Prostate gland (tissue), 2 donors: ENCODE results near the gene ABHD18.

Source experiments
- CTCF ChIP-seq, 4 experiments: fragments of 200-600 bp in 2 of 4; fragments of 450-650 bp in 2 of 4; sonication (generic) in 2 of 4; IDR thresholded peaks; 1 replicate in 3 of 4; 2 replicates in 1 of 4; pipeline ENCODE4 v1.5.1; 2016 to 2019; ENCODE audit warnings: antibody characterized with exemption in 4 of 4, mild to moderate bottlenecking in 2 of 4, moderate library complexity in 2 of 4
- POLR2A ChIP-seq: fragments of 450-650 bp; IDR thresholded peaks from one replicate; pipeline ENCODE4 v1.6.1; 2016; ENCODE audit warnings: antibody characterized with exemption, mild to moderate bottlenecking
- POLR2AphosphoS5 ChIP-seq: sonication (generic); formaldehyde crosslinking; IDR thresholded peaks from one replicate; pipeline ENCODE4 v1.6.1; 2017; ENCODE audit warnings: antibody characterized with exemption

GRCh38 chr4:128006592-128006991 lies 41.4 kb downstream of the ABHD18 start:
- TF ChIP-seq CTCF (IDR thresholded peaks at IDR 0.05) (no peak), POLR2AphosphoS5 (no peak), POLR2A (no peak)
